GM12873 (cell line): Measurements from ENCODE around the gene NFATC1.

Experiments used
- TF ChIP-seq, protein P1 (sequence below): IDR thresholded peaks from 2 replicates; pipeline ENCODE4 v1.5.1; 2012; ENCODE audit warnings: low read depth, mild to moderate bottlenecking, moderate library complexity, low read length, control low read depth; ENCODE audit not compliant: insufficient read depth; ENCODE audit errors: missing control alignments

Gene NFATC1

DNA sequence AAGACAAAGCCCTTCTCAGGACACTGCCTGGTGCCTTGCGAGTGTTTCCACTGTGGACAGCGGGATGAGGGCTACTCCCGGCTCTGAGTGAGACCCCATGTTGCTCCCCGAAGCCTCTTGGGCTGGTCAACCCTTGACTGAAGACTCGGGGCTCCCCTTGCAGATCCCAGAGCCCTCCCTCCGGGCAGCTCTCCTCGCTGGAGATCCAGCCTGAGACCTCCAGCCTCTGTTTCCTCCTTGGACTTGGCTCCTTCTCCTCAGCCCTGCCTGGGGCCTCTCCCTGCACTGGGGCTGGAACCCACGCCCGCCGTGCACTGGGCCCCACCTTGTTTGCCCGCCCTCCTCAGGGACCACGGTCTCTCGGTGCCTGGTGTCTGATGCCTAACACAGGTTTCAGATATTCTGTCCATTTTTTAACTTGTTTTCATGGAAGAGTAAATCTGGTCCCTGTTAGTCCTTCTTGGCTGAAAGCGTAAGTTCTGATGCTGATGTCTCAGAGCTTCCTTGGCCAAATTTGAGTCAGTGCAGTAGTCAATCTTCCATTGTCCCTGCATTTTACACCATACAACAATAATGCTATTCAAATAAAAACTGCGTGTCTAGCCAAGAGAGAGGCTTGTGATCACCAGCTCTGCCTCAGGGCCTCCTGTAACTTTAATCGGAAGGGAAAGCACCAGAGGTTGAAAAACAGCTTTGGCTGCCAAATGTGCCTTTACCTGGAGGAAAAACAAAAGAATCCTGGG lies 144.6 kb downstream of the NFATC1 start:
- TF ChIP-seq, protein P1, sequence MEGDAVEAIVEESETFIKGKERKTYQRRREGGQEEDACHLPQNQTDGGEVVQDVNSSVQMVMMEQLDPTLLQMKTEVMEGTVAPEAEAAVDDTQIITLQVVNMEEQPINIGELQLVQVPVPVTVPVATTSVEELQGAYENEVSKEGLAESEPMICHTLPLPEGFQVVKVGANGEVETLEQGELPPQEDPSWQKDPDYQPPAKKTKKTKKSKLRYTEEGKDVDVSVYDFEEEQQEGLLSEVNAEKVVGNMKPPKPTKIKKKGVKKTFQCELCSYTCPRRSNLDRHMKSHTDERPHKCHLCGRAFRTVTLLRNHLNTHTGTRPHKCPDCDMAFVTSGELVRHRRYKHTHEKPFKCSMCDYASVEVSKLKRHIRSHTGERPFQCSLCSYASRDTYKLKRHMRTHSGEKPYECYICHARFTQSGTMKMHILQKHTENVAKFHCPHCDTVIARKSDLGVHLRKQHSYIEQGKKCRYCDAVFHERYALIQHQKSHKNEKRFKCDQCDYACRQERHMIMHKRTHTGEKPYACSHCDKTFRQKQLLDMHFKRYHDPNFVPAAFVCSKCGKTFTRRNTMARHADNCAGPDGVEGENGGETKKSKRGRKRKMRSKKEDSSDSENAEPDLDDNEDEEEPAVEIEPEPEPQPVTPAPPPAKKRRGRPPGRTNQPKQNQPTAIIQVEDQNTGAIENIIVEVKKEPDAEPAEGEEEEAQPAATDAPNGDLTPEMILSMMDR: no peak

DNA sequence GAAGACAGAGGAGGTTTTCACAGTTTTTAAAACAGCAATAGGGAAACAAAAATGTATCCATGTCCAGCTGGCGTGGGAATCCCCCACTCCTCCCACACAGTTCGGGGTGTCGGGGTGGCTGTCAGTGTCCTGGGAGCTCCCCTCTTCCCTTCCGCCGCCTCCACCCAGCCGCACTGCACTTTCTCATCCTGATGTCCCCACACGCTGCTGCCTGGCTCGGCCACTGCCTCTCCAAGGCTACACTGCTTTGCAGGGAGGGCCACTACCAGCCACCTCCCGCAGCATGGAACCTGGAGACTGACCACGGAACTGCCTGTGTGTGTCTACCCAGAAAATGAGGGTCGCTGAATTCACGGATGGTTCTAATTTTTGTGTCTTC lies 145.2 kb downstream of the NFATC1 start:
- TF ChIP-seq, protein P1: no peak

DNA sequence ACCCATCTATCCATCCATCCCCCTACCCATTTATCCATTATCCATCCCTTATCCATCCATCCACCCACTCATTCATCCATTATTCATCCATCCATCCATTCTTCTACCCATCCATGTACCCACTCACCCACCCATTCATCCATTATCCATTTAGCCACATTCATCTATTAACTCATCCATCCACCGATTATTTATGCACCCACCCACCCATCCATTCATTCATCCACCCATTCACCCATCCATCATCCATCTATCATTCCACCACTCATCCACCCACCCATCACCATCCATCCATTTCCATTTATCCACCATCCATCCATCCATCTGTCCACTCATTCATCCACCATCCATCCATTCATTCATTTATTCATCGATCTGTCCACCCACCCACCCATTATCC lies 146.5 kb downstream of the NFATC1 start:
- TF ChIP-seq, protein P1: no peak

DNA sequence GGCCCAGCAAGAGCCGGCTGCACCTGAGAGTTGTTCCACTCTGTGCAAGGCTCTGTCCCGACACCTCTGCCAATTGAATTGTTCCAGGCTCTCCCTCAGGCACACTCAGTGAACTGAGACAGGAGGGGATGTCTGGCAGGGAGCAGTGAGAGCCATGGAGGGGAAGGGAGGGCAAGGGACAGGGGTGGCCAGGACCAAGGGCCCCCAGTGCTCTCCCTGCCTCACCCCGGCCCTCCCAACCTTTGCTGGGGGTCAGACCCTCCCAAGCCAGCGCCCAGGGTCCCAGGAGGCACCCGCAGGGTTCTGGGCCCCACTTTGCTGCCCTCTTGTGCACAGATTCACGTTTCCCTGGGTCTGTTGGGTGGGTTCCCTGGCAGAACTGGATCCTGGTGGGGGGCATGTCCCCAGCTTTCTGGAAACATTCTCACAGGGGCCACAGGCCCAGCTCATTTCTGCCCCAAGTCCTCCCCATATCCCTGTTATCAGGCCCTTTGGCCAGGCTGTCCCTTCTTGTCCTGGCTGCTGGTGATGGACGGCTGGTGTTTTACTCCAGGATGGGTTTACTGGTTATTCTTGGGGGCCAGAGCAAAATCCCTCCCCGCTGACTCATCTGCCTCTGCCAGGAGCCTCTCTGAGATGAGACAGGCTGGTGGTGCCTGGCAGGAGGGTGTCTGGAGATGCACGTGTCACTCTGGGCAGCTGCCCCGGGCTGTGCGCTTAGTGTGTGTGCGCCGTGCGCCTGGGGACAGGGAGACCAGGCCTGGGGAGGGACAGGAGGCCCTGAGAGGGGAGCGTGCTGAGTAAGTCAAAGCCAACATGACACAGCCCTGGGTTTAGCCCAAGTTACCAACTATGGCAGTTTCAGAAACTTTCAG lies 147.4 kb downstream of the NFATC1 start:
- TF ChIP-seq, protein P1: no peak

DNA sequence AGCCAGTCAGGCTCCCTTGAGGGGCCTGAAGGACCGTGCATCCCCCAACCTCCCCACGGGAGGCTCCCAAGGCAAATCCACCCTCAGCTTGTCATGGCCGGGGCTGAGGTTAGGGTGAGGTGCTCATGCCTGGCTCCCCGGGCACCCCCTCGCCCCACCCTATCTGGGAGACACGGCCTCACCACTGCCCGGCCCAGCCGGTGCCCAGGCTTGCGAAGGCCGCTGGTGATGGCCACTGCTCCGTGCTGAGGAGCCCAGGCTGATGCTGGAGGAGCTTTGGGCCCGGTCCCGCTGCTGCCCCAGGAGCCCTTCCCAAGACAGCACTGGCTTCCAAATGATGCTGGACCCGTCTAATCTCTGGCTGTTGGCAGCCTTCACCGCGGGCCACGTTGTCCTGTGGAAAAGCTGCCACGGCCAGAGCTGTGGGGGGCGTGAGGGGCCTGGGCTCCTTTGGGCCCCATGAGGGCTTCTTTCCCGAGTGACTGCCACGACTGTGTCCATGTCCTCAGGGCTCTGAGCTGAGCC lies 148.2 kb downstream of the NFATC1 start:
- TF ChIP-seq, protein P1: no peak

DNA sequence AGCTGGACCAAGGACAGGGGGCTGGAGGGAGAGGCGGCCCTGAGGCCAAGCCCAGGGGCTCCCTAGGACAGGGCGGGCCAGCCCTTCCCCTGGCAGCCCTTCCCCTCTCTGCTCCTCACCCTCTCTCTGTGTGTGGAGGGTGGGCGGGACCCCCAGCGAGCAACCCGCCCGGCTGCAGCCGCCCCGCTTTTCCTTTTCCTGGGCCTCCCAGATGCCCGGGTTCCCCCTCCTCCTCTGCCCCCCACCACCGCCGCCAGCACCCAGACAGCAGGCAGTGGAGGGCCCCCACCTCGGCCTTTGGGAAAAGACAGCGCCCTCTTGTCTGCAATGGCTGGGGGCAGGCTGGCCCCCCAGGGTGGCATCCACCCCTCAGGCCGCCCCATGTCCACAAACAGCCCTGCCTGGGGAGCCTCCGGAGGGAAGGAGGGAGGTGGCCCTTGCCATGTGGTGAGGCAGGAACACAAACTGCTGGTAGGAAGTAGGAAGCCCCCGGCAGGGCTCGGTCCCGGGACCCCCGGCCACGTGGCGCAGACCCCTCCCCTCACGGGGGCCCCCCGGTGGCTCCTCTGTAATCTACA lies 148.7 kb downstream of the NFATC1 start:
- TF ChIP-seq, protein P1: no peak

DNA sequence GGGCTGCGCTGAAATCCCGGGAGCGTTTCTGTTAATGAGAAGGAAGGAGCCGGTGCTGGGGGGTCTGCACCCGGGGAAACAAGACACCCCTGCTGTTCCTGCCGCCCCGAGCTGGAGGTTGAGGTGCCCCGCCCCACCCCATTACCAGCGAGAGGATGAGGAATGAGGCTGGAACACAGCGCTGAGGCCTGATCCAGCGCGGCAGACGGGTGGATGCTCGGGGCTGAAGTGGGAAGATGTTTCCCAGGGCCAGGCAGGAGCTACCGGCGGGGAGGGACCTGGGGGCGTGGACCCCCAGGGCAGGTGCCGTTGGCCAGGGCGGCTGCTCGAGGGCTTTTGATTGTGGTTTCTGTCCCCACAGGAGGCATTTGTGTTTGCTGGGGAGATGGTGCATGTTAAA lies 149.5 kb downstream of the NFATC1 start:
- TF ChIP-seq, protein P1: no peak
